Measurements from ENCODE around the gene IGSF3.
"Not testable (repeated sequence)": the region's sequence is repeated elsewhere in the genome, so short reads cannot be mapped to it uniquely, and the experiment has no call there.

GRCh38 chr1:116631996-116632925, 35.3 kb downstream of the IGSF3 start:
- not testable (repeated sequence) for TF ChIP-seq USF1 (CRISPR knock-in tag; IDR thresholded peaks at IDR 0.05); IRF2 (CRISPR knock-in tag; IDR thresholded peaks at IDR 0.05; ENCODE audit: borderline replicate concordance, low read depth); CTCF (IDR thresholded peaks at IDR 0.05); JUN (CRISPR knock-in tag; IDR thresholded peaks at IDR 0.05); SP1 (CRISPR knock-in tag; conservative IDR thresholded peaks at IDR 0.05); CREM (CRISPR knock-in tag; IDR thresholded peaks at IDR 0.05); HMGXB4 (CRISPR knock-in tag; IDR thresholded peaks at IDR 0.05); ZNF138 (CRISPR knock-in tag; conservative IDR thresholded peaks at IDR 0.05); PREB (CRISPR knock-in tag; IDR thresholded peaks at IDR 0.05; ENCODE audit: borderline replicate concordance); FOXK1 (CRISPR knock-in tag; IDR thresholded peaks at IDR 0.05)

Measured in WTC11 (cell line).